SIG-M5 (cell line): ENCODE data around the gene COL6A3.
"Not testable (repeated sequence)": the region's sequence is repeated elsewhere in the genome, so short reads cannot be mapped to it uniquely, and the experiment has no call there.

Source experiments
- DNase-seq: peaks from one replicate; lab custom pipeline; 2025; lab: John Stamatoyannopoulos, UW

Gene COL6A3

DNA sequence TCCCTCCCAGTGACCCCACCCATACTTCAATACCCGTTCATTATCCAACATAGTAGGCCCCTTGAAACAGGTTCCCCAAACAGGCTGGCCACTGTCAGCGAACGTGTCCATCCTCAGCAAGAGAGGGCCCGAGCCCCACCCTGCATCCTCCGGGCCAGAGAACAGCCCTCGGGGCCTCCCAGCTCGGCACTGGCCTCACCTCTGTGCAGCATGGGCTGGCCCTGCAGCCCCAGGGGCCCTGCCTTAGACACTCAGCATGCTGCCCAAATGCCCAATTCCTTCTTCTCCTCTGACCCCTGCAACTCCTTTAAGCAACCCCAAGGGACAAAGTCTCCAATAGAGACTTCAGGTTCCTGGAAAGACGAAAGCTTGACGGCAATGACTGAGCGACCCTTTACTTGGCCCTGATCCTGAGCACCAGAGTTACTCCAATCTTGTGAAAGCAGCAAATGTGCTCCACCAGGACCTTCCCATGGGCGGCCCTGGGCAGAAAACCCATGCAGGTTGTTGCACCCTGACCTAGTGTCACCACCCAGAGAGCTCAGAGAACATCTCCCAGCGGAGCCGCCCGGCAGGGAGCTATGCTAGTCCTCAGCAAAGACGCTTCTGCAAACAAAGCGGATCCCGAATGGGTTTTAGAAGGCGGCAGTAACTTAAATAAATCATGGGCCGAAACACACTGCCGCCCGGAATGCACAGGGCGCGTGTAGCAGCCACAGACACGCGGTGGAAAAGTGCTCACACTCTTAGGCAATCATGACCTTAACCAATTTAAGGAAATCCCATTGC lies 782 bp downstream of the COL6A3 start:
- DNase-seq = no peak

- no peak for DNase-seq
Observed at GRCh38 chr2:237412646-237412987, 1.3 kb downstream of the COL6A3 start.

DNA sequence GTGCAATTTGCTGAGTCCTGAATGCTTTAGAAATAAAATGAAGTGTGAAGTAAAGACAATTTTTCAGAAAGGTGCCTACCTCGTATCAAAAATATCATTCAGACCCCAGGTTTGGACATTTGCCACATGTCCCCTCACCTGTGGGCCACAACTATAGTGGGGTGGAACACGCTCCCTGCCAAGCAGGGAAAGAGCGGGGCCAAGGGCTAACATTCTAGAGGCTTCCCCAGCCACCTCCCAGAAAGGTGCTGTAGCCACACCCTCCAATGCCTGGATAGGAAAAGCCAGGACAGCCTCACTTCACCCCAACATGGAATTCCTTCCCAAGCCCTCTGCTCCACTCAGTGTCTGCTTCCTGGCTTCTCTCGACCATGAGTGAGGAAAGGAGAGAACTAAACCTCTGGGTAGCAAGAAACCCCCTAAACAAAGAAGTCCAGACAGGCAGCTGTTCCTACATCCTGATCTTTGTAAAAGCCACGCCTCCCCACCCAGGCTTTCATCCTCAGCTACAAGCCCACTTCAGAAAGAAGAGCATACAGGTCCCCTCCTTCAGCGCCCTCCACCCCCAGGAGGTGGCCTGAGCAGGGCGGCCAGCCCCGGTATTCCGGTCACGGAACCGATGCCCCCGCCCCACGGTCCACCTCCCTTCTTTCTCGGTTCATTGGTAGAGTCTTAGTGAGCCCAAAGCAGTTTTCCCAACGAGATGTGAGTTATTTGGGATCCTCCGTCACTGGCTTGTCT lies 2.1 kb downstream of the COL6A3 start:
- no peak for DNase-seq

- no peak for DNase-seq
Observed at GRCh38 chr2:237411092-237411601, 2.8 kb downstream of the COL6A3 start.

DNA sequence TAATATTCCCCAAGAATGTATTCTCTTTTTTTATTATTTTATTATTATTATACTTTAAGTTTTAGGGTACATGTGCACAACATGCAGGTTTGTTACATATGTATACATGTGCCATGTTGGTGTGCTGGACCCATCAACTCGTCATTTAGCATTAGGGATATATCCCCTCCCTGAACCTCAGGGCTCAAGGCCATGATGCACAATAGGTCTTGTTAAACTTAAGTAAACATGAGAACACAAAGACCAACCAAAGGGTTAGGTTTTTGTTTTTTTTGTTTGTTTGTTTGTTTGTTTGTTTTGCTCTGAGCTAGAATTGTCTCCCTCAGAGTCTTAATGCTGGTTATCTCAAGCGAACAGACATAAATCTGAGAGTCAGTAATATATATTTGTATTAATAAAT lies 4.7 kb downstream of the COL6A3 start:
- DNase-seq = not testable (repeated sequence)

DNA sequence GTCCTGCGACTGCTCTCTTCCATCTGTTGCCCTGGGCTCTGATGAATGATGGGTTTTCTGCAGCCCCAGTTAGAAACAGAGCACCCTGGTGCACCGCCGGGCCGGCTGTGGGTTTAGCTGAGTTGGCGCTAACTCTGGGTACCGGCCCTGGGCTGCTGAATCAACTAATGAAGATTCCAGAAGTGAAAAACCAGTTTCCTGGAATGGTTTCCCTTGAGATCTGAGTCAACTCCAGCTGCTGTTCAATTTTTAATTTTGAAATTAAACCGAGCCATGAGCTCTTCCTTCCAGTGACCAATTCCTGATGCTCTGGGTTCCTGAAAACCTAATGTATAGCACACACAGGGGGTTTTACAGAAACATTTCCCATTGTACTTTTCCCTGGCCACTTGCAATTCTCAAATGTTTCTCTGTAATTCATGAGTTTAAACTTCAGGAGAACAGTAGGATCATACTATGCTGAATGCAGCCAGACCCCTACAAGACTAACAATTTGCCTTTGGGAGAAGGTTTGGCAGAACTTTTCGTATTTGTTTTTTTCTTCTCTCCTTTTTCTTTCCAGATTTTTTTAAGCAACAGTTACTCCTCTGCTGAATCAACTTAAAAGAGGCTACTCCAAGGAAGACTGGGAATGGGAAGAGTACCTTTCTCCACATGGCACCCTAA lies 5.5 kb downstream of the COL6A3 start:
- DNase-seq = no peak

GRCh38 chr2:237407700-237408099 lies 6.3 kb downstream of the COL6A3 start:
- no peak for DNase-seq

DNA sequence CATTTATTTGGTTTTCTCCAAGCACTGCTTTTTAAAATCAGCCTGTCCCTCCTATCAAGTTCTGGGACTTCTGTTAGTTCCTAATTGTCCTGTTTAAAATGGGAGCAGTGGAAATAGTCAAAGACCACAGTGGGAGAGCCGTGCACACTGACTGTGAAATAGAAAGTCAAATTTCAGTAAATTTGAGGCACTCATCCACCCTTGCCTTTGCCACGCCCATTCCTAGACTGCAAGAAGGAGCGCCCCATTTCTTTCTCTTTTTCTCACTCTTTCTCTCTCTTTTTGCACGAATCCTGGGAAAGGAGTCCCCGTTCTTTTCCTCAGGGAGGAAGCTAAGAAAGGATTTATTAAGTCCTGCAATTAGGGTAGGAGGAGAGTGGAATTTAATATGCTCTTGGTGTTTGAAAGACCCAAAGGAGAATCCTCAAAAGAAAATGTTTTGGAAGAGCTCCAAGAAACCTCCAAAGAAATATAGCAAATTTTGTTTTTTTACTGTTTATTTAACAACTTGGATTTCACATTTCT lies 7.5 kb downstream of the COL6A3 start:
- no peak for DNase-seq

DNA sequence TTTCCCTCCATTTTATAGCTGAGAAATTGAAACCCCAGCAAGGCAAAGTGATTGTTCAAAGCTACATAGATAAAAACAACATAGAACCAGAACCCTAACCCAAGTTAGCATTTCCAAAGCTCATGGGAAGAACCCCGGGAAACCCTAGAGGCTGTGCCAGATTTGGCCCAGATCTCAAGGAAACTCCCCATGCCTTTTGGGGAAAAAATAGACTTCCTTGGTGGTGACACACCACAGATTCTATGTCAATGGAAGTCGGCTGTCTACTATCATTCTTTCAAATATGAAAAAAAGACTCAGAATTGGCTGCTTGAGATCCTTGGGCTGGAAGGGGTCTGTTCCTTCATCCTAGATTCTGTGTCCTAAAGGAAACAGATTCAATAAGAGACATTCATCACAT lies 8.4 kb downstream of the COL6A3 start:
- DNase-seq = no peak

- DNase-seq = no peak
Observed at GRCh38 chr2:237405006-237405559, 8.9 kb downstream of the COL6A3 start.

DNA sequence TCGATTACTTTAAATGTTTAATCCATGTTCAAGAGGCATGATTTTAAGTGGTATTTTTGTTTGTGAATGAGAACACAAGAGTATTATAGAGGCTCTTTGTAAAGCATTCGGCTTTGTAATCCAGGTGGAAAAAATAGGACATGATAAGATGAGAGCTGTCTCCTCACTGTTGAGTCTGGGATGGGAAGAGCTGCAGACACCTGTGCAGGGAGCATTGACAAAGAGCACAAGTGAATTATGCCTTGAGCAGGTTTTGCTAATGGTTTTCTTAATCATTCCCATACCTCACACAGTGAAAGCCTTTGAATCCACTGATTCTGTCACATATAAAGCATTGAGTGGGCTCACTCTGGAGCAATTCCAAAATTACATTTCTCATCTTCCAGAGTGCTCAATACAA lies 9.6 kb downstream of the COL6A3 start:
- DNase-seq = no peak

GRCh38 chr2:237403024-237403882 lies 10.7 kb downstream of the COL6A3 start:
- no peak for DNase-seq

DNA sequence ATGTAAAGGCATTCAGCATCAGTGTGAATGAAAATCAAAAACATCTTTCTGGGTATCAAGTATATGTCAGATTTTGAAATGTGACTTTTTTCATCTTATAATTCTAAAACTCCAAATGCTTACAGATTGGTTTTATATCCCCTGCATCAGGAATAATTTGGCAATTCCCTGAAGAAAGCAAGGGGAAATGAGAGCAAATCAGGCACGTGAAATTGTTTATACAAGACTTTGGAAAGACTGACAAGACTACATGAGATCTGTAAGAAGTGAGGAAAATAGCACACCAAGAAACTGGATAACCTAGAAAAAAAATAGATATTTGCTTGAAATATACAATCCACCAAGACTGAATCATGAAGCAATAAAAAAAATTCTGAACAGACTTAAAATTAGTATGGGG lies 13.8 kb downstream of the COL6A3 start:
- DNase-seq = no peak

DNA sequence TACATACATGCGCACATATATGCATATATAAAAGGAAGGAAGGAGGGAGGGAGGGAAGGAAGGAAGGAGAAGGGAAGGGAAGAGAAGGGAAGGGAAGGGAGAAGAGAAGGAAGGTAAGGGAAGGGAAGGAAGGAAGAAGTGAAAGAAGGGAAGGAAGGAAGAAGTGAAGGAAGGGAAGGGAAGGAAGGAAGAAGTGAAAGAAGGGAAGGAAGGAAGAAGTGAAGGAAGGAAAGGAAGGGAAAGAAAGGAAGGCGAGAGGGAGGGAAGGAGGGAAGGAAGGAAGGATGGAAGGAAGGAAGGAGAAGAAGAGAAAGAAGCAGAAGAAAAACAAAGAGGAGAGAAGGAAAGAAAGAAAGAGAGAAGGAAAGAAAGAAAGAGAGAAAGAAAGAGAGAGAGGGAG lies 16.9 kb downstream of the COL6A3 start:
- DNase-seq = no peak

- no peak for DNase-seq
Observed at GRCh38 chr2:237393523-237393922, 20.4 kb downstream of the COL6A3 start.

GRCh38 chr2:237392186-237392585 lies 21.8 kb downstream of the COL6A3 start:
- no peak for DNase-seq

GRCh38 chr2:237391140-237391539 lies 22.8 kb downstream of the COL6A3 start:
- DNase-seq = no peak

DNA sequence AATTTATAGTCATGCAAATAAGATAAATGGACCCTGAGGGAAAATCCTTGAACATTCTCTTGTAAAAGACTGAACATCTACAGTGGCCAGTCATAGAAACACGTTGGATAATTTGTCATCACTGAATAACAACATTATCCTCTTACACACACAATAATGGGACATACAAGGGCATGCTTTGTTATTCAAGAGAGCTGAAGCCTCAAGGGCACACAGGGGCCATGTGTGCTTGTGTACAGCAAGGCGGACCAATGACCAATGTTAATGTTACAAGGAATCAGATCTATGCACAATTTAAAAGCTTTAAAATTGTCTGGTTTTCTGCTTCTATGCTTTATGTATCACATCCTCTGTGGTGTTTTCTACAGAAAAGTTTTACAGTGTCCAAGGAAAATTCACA lies 23.7 kb downstream of the COL6A3 start:
- DNase-seq = no peak

DNA sequence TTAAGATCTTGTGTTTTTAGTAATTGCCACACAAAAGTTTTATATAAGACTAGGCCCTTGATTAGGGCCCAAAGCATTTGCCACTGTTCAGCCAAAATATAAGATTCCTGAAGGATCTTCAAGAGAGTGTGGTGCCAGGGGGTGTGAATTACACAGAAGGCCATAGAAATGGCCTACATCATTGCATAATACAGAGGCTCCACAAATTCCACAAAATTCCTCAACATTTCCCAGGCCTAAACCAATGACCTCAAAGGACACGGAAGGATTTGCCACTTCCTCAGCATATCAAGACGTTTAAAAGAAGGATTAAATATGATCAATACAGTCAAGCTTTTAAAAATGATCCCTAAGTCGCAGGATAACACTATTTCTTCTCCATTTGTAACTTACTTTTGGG lies 24.1 kb downstream of the COL6A3 start:
- DNase-seq = no peak

DNA sequence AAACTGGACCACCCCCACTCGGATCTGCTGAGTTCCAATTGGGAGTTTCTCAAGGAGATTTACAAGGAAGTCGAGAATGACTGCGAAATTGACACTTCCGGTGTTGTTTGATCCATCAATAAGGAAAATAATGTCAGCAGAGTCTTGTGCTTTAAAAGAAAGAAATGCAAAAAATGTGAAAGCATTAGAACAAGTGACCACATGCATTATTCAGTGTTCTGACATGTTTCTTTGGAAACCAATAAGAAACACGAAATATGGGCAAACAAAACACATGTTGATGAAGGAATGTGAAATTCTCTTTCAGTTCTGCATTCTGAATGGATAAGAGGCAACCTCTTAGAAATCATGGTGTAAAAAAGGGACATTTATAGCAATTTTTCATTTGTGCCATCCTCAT lies 25.9 kb downstream of the COL6A3 start:
- DNase-seq = no peak

DNA sequence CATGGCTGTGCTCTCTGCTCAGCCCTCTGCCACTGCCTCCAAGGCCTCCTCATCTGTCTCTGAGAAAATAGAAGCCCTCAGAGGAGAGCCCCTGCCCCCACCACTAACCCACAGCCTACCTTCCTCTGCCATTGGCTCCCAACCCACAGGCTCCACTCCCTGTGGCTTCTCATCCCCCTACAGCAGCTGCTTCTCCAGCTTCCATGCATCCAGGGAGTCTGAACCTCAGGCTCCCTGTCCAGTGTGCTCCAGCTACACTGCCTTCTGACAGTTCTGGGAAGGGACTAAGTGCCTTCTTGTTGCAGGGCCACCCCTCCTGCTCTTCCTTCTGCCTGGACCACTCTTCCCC lies 29.3 kb downstream of the COL6A3 start:
- no peak for DNase-seq
